Medulla oblongata (tissue), 1 donor: Measurements from ENCODE around the gene BCL7A.
"Not testable (repeated sequence)": the region's sequence is repeated elsewhere in the genome, so short reads cannot be mapped to it uniquely, and the experiment has no call there.

Source experiments
- DNase-seq: peaks from one replicate; pipeline ENCODE4 v3.0.0-alpha.2; 2015; ENCODE audit errors: extremely low spot score

The BCL7A gene

DNA sequence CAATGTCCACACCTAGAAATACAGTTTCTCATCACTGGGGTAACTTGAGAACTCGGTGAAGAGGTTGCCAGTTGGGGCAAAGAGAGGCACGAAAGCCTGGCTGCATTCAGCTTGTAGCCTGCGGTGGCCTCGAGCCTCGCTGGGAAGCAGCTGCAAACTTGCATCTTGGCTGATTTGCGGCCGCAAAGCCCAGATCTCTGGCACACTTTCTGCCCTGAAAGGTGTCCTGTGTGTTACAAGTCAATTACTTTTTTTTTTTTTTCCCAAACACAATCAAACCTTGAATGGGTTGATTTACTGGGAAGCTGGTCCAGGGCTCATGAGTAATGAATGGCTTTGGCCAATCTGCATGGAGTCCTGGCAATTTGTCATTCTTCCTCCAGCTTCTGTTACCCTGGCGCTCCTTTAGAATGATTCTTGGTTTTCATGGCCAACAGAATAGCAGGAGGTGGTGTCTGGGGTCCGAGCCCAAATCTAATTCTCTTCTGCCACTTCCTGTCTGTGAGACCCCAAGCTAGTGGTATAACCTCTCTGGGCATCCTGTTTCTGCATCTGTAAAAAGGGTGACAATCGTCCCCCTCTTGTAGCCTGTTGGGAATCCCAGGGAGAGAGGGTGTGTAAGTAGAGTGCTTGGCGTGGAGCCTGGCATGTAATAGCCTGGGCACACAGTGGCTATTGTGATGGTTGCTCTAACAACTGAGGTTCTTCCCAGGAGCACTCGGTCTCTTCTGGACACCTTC, 6.7 kb downstream of the BCL7A start:
- DNase-seq = peak; percentile 67

DNA sequence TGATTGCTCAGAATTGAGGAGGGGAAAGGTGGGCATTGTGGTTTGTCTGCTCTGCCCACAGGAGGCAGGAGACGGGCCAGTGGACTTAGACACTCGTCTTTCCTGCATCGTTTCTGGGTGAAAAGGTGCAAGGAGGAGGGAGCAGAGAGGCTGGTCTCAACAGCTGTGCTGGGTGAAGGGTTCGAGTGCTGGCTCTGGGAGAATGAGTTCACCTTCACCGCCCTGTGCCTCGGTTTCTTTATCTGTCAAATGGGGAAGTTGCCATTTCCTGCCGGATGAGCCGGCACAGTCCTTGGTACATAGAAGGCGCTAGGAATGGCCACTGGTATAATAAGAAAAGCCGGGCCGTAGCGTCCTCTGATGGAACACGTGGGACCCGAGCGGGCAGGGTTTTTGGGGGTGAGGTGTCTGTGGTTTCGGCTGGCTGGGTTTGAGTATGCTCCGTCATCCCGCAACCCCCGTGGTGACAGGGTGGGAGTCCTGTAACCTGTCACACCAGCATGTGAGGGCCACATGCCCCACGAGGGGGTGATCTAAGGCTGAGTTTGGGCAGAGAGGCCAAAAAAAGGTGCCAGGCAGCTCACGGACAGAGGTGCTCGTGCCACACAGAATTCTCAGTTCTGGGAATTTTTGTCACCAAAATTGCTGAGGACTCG, 7.3 kb downstream of the BCL7A start:
- no peak for DNase-seq

DNA sequence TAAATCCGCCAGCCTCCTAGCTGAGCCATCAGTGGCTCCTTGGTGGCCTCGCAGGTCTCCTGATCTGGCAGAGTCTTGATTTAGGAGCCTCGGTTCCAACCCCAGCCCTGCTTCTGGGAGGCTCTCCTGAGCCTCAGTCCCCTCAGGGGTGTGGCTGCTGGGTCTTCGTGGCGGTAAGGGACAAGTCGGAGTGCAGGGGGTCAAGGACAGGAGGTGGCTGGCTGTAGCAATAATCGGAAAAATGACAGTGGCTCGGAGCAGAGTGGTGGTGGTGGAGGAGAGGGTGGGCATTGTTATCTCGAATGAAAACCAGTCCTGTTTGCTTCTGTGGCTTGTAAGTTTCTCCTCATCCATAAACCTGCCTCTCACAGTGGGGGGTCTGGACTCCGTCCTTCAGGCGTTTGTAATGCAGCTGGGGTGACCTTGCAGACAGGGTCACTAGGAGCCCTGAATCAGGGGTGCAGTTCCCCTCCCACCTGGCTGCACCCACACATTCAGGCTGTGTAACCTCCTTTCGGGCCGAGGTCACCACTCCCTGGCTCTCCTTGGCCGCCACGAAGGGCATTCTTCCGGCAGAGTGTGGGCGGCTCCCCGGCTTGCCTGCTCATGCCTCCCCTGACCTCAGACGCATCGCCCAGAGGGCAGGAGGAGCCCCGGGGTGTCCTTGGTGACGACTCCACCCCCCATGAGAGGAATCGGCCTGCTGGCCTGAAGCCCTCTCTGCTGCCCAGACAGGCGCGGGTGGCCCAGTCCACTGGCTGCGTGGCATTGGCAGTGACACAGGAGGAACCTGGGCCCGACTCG, 8.1 kb downstream of the BCL7A start:
- no peak for DNase-seq

GRCh38 chr12:122030424-122031035, 8.8 kb downstream of the BCL7A start:
- no peak for DNase-seq

GRCh38 chr12:122031342-122032216, 9.9 kb downstream of the BCL7A start:
- DNase-seq = no peak

GRCh38 chr12:122032580-122032979, 10.9 kb downstream of the BCL7A start:
- DNase-seq = no peak

GRCh38 chr12:122035292-122035691, 13.6 kb downstream of the BCL7A start:
- peak; percentile 42 for DNase-seq

- no peak for DNase-seq
Observed at GRCh38 chr12:122036153-122036552, 14.5 kb downstream of the BCL7A start.

GRCh38 chr12:122040579-122041386, 19.1 kb downstream of the BCL7A start:
- no peak for DNase-seq

DNA sequence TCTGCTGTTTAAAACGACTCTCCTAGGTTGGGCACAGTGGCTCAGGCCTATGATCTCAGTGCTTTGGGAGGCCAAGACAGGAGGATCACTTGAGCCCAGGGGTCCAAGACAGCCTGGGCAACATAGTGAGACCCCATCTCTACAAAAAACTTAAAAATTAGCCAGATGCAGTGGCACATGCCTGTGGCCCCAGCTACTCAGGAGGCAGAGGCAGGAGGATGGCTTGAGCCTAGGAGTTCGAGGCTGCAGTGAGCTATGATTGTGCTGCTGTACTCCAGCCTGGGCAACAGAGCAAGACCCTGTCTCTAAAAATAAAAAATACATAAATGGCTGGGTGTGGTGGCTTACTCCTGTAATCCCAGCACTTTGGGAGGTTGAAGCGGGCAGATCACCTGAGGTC, 19.8 kb downstream of the BCL7A start:
- DNase-seq = not testable (repeated sequence)

DNA sequence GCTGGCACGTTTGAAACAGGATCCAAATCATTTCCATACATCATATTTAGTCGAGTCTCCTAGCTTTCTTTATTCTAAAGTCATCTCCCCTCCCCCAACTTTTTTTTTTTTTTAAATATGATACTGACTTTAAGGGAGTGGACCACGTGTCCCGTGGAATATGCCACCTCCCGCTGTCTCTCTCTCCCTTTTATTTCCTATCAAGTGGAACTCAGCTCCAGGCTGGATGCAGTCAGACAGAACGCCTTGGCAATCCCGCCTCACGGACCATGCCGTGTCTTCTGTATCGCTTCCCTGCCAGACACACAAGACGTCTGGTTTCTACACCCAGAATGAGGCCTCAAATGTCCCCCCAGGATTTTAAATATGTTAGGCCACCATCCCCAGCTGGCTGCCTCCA, 21.2 kb downstream of the BCL7A start:
- DNase-seq = no peak

DNA sequence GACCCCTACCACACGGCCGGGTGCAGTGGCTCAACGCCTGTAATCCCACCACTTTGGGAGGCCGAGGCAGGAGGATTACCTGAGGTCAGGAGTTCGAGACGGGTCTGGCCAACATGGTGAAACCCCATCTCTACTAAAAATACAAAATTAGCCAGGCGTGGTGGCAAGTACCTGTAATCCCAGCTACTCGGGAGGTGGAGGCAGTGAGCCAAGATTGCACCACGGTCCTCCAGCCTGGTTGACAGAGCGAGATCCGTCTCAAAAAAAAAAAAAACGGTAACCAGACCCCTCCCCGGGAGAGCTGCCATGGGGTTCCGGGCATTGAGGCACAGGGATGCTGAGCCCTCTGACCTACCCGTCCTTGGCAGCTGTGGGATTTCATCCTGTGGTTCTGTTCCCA, 21.8 kb downstream of the BCL7A start:
- DNase-seq = no peak

GRCh38 chr12:122045262-122045661, 23.6 kb downstream of the BCL7A start:
- DNase-seq = no peak

DNA sequence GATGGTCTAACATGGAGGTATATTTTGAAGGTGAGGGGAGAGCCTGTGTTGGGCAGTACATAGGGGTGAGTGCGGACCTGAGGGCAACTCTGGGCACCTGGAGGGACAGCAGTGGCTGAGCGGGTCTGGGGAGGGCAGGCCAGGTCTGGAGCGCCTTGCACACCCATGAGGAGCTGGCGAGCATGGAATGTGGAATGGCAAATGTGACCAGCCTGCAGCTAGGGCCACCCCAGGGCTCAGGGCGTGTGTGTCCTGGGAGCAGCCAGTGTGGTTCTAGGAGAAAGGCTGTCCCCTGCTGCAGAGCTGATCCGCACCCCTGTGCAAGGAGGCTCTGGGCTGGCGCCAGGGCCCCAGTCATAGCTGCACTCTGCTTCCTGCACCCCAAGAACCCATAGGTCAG, 24.5 kb downstream of the BCL7A start:
- DNase-seq = no peak

DNA sequence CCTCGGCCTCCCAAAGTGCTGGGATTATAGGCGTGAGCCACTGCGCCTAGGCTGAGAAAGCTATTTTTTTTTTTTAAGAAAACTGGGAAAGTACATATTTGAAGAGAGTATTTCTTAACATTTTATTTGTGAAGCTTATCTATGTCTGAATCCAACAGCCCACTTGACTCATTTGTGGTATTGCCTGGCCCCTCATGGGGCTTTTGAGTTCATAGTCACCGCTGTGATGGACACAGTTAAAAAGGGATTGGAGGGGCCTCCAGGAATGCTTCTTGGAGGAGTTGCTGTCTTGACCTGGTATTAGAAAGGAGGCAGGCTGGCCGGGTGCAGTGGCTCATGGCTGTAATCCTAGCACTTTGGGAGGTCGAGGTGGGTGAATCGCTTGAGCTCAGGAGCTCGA, 26.5 kb downstream of the BCL7A start:
- no peak for DNase-seq

DNA sequence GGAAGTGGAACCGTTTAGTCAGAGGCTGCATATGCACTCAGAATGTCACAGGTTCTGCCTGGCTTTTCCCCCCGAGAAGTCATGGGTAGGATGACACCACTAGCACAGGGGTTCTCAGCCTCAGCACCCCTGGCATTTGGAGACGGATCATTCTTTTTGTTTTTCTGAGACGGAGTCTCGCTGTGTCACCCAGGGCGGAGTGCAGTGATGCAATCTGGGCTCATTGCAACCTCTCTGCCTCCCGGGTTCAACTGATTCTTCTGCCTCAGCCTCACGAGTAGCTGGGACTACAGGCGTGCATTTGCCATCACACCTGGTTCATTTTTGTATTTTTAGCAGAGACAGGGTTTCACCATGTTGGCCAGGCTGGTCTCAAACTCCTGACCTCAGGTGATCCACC, 28.1 kb downstream of the BCL7A start:
- no peak for DNase-seq

DNA sequence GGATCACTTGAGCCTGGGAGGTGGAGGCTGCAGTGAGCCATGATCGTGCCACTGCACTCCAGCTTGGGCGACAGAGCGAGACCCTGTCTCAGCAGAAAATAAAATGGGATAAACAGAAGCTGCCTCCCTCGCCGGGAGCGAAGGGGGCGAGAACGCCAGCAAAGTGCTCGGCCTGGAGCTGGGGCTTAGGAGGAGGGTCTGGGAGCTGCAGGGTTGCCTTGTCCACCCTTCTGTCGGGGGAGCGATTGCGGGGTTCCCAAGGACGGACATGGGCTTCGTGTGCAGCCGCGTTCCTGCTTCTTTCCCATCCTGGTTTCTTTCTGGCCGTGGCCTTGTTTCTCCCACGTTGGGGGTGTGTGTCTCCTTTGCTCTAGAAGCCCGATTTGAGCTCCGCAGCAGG, 29.0 kb downstream of the BCL7A start:
- DNase-seq = no peak

DNA sequence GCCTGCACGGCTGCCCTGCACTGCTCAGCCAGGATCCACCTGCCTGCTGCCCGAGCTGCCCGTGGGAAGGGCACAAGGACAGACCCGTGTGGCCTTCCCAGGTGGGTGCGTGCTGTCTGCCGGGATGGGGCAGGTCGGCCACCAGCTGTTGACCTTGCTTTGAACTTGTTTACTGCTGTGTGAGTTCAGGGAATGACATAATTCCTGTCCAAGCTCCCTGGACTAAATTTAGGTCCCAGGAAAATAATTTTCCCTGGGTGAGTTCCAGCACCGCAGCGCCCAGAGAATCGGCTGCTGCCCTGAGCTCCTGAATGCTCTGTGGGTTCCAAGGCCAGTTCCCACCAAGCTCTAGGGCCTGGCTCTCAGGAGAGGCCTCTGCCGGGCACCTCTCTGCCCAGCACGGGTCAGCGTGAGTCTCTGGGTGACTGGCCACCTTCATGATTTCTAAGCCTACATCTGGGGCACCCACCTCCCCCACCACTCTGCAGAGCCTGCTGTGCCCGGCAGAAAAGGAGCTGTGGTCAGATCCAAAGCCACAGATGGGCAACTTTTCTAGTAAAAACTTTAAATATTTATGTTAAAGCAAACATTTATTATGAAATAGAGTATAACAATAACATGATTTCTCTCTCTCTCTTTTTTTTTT, 29.7 kb downstream of the BCL7A start:
- DNase-seq = no peak

GRCh38 chr12:122052285-122052684, 30.6 kb downstream of the BCL7A start:
- DNase-seq = no peak
